SK-N-SH (cell line): ENCODE data around the gene POLR3E. TPM values are rescaled to one million over a fixed set of nuclear protein-coding genes. Genes with fewer than 3 reads are reported as not detected.

Source experiments
- CTCF ChIA-PET: fragments of 300-600, 350-600 bp; formaldehyde crosslinking; extraction: SDS; loops from one replicate; lab custom pipeline; 2021; lab: Yijun Ruan, JAX
- POLR2A ChIA-PET: fragments of 350-600 bp; sonication (Branson Sonifier 250); formaldehyde crosslinking; extraction: SDS; loops from one replicate; lab custom pipeline; 2020; ENCODE audit warnings: antibody characterized with exemption, inconsistent platforms; lab: Yijun Ruan, JAX
- DNase-seq: peaks from one replicate; pipeline ENCODE4 v3.0.0; 2012
- H2AFZ ChIP-seq: fragments of 200-600 bp; sonication (generic); 2 replicates; pipeline ENCODE4 v1.8.1; 2016; ENCODE audit warnings: antibody characterized with exemption, mild to moderate bottlenecking, low read depth
- H3F3A ChIP-seq: fragments of 200-600 bp; sonication (generic); replicated peaks from 2 replicates; pipeline ENCODE3; 2016; ENCODE audit warnings: antibody characterized with exemption, mild to moderate bottlenecking; ENCODE audit not compliant: insufficient read depth
- H3K27ac ChIP-seq, 2 experiments: fragments of 200-500 bp in 1 of 2; fragments of 200-600 bp in 1 of 2; sonication (Bioruptor generic) in 1 of 2; sonication (generic), shearing (Covaris generic) in 1 of 2; 2 replicates each; pipeline versions ENCODE4 v1.5.1 to v1.6.1; 2014 to 2016; ENCODE audit warnings: low read depth in 2 of 2, inconsistent platforms in 1 of 2, low read length in 1 of 2, mild to moderate bottlenecking in 1 of 2, mixed read lengths in 1 of 2
- H3K27me3 ChIP-seq: fragments of 200-600 bp; sonication (generic), shearing (Covaris generic); 2 replicates; pipeline ENCODE4 v1.6.1; 2016; ENCODE audit warnings: mixed run types; ENCODE audit not compliant: insufficient read depth
- H3K36me3 ChIP-seq, 2 experiments: fragments of 200-500 bp in 1 of 2; fragments of 200-600 bp in 1 of 2; sonication (Bioruptor generic) in 1 of 2; sonication (generic) in 1 of 2; replicated peaks in 1 of 2; 2 replicates each; pipeline versions ENCODE3 to v1.5.1; 2014 to 2016; ENCODE audit warnings: low read length in 1 of 2, mild to moderate bottlenecking in 1 of 2; ENCODE audit not compliant: insufficient read depth in 2 of 2, control insufficient read depth in 1 of 2
- H3K4me1 ChIP-seq, 2 experiments: fragments of 200-500 bp in 1 of 2; fragments of 200-600 bp in 1 of 2; sonication (Bioruptor generic) in 1 of 2; sonication (generic), shearing (Covaris generic) in 1 of 2; 2 replicates each; pipeline versions ENCODE4 v1.5.1 to v1.6.1; 2014 to 2016; ENCODE audit warnings: low read depth in 1 of 2, low read length in 1 of 2, mixed run types in 1 of 2; ENCODE audit not compliant: insufficient read depth in 2 of 2, control insufficient read depth in 1 of 2
- H3K4me2 ChIP-seq: fragments of 200-600 bp; sonication (generic), shearing (Covaris generic); 2 replicates; pipeline ENCODE4 v1.6.1; 2017; ENCODE audit warnings: mixed run types
- H3K4me3 ChIP-seq, 2 experiments: fragments of 200-500 bp in 1 of 2; fragments of 200-600 bp in 1 of 2; sonication (Bioruptor generic) in 1 of 2; sonication (generic), shearing (Covaris generic) in 1 of 2; 2 replicates each; pipeline versions ENCODE4 v1.5.1 to v1.8.1; 2014 to 2016; ENCODE audit warnings: low read depth in 2 of 2, inconsistent platforms in 1 of 2, low read length in 1 of 2, mild to moderate bottlenecking in 1 of 2, mixed read lengths in 1 of 2, moderate library complexity in 1 of 2
- H3K79me2 ChIP-seq: fragments of 200-600 bp; sonication (generic); 2 replicates; pipeline ENCODE4 v1.8.1; 2017; ENCODE audit warnings: mild to moderate bottlenecking; ENCODE audit not compliant: insufficient read depth
- H3K9ac ChIP-seq: fragments of 200-600 bp; sonication (generic); 2 replicates; pipeline ENCODE4 v1.6.1; 2017; ENCODE audit warnings: mixed run types
- H3K9me2 ChIP-seq: fragments of 200-600 bp; sonication (generic); 2 replicates; pipeline ENCODE4 v1.6.1; 2017; ENCODE audit warnings: mixed run types
- H3K9me3 ChIP-seq: fragments of 200-600 bp; sonication (generic); 2 replicates; pipeline ENCODE4 v1.6.1; 2017; ENCODE audit warnings: mixed run types, mild to moderate bottlenecking, moderate library complexity
- H4K20me1 ChIP-seq: fragments of 200-600 bp; sonication (generic); 2 replicates; pipeline ENCODE4 v1.6.1; 2017; ENCODE audit warnings: mild to moderate bottlenecking, mixed run types; ENCODE audit not compliant: insufficient read depth
- CHD2 ChIP-seq: fragments of 150-350 bp; IDR thresholded peaks from 2 replicates; pipeline ENCODE4 v1.6.1; 2018; ENCODE audit warnings: low read length; ENCODE audit not compliant: partially characterized antibody
- ELF1 ChIP-seq: IDR thresholded peaks from 2 replicates; pipeline ENCODE4 v1.4.0; 2012
- EP300 ChIP-seq, 2 experiments: IDR thresholded peaks; 2 replicates each; pipeline versions ENCODE4 v1.4.0 to v1.6.1; 2012; ENCODE audit warnings: borderline replicate concordance in 1 of 2, low read depth in 1 of 2, low read length in 1 of 2
- EZH2phosphoT487 ChIP-seq: fragments of 200-600 bp; sonication (generic); IDR thresholded peaks from 2 replicates; pipeline ENCODE4 v1.6.1; 2017; ENCODE audit warnings: low read depth, mixed run types, mild to moderate bottlenecking, antibody characterized with exemption, moderate library complexity, borderline replicate concordance
- FOXJ3 ChIP-seq: sonication (generic); formaldehyde crosslinking; IDR thresholded peaks from 2 replicates; pipeline ENCODE4 v1.5.1; 2020; ENCODE audit warnings: mild to moderate bottlenecking, missing genetic modification reagents
- GABPA ChIP-seq: IDR thresholded peaks from 2 replicates; pipeline ENCODE4 v1.4.0; 2012; ENCODE audit warnings: low read depth, mild to moderate bottlenecking
- IRF3 ChIP-seq: fragments of 150-350 bp; IDR thresholded peaks from 2 replicates; pipeline ENCODE4 v1.6.1; 2016; ENCODE audit warnings: mild to moderate bottlenecking, low read depth, low read length
- MEF2A ChIP-seq: IDR thresholded peaks from 2 replicates; pipeline ENCODE4 v1.4.0; 2012; ENCODE audit warnings: low read depth, borderline replicate concordance
- MXI1 ChIP-seq: IDR thresholded peaks from 2 replicates; pipeline ENCODE4 v1.6.1; 2012; ENCODE audit warnings: mild to moderate bottlenecking, low read depth, low read length, improper control_type of control experiment
- PBX3 ChIP-seq: IDR thresholded peaks from 2 replicates; pipeline ENCODE4; 2012
- POLR2AphosphoS5 ChIP-seq: IDR thresholded peaks from 2 replicates; pipeline ENCODE4 v1.6.1; 2012; ENCODE audit warnings: low read depth, low read length
- RAD21 ChIP-seq: IDR thresholded peaks from 2 replicates; pipeline ENCODE4 v1.6.1; 2012; ENCODE audit warnings: mild to moderate bottlenecking, low read length
- RCOR1 ChIP-seq: fragments of 150-350 bp; IDR thresholded peaks from 2 replicates; pipeline ENCODE4 v1.6.1; 2017; ENCODE audit warnings: antibody characterized with exemption, low read length
- RXRA ChIP-seq: IDR thresholded peaks from 2 replicates; pipeline ENCODE4 v1.4.0; 2012; ENCODE audit warnings: low read depth, mild to moderate bottlenecking, borderline replicate concordance
- SMC3 ChIP-seq: IDR thresholded peaks from 2 replicates; pipeline ENCODE4 v1.6.1; 2012; ENCODE audit warnings: low read depth, low read length, improper control_type of control experiment
- YY1 ChIP-seq: IDR thresholded peaks from 2 replicates; pipeline ENCODE4 v1.4.0; 2012; ENCODE audit warnings: low read depth, mild to moderate bottlenecking
- WGBS: methylation state at CpG from one replicate; pipeline ENCODE4 v1.1.6; 2017; ENCODE audit warnings: low lambda C conversion rate; 5-methylcytosine and 5-hydroxymethylcytosine counted together
- polyA plus RNA-seq, 3 experiments: library from polyadenylated mRNA; depleted of rRNA; stranded (reverse); fragments of >200 nt; gene quantifications; 2 replicates each; pipeline ENCODE4 v1.2.3, GENCODE V29; 2012
- TF ChIP-seq, protein P1 (sequence below): IDR thresholded peaks from 2 replicates; pipeline ENCODE4 v1.6.1; 2012; ENCODE audit warnings: mild to moderate bottlenecking, low read depth, low read length, moderate library complexity
- TF ChIP-seq, protein P2 (sequence below): fragments of 150-350 bp; IDR thresholded peaks from 2 replicates; pipeline ENCODE4 v1.6.1; 2017; ENCODE audit warnings: antibody characterized with exemption, low read length, low read depth, borderline replicate concordance
- TF ChIP-seq, protein P3 (sequence below): fragments of 200-600 bp; sonication (generic); IDR thresholded peaks from 2 replicates; pipeline ENCODE4 v1.6.1; 2017; ENCODE audit warnings: antibody characterized with exemption, mild to moderate bottlenecking, moderate library complexity

POLR3E gene
- polyA plus RNA-seq, 1 of the 3 experiments (the other 2 are of a cell fraction) = 59.6 TPM

- Histone ChIP-seq H4K20me1 (no peaks in the 10 kb centered on the region), H3K4me2 (no peak overlapping the region), H3F3A (no peaks in the 10 kb centered on the region), H3K4me3 (no peak overlapping the region), H3K4me1 (peaks cover 0 to 2% of the 10 kb centered on the region in 2 experiments; a peak in 1 of 4 replicates), H3K27ac (no peak overlapping the region), H3K27me3 (no peaks in the 10 kb centered on the region), H2AFZ (no peak overlapping the region), H3K9me3 (no peaks in the 10 kb centered on the region), H3K79me2 (no peaks in the 10 kb centered on the region), H3K9me2 (no peaks in the 10 kb centered on the region), H3K9ac (no peak overlapping the region), H3K36me3 (peaks cover 15 to 26% of the 10 kb centered on the region in 2 experiments)
- no peak for DNase-seq
- CTCF ChIA-PET = no interaction called here
- POLR2A ChIA-PET = no interaction called here
- 93% methylated on average over 6 of the region's 6 CpGs for WGBS
- TF ChIP-seq RCOR1 = no peak
- TF ChIP-seq POLR2AphosphoS5 = no peak
- TF ChIP-seq CHD2 = no peak
- no peak for TF ChIP-seq YY1
- TF ChIP-seq, protein P1, sequence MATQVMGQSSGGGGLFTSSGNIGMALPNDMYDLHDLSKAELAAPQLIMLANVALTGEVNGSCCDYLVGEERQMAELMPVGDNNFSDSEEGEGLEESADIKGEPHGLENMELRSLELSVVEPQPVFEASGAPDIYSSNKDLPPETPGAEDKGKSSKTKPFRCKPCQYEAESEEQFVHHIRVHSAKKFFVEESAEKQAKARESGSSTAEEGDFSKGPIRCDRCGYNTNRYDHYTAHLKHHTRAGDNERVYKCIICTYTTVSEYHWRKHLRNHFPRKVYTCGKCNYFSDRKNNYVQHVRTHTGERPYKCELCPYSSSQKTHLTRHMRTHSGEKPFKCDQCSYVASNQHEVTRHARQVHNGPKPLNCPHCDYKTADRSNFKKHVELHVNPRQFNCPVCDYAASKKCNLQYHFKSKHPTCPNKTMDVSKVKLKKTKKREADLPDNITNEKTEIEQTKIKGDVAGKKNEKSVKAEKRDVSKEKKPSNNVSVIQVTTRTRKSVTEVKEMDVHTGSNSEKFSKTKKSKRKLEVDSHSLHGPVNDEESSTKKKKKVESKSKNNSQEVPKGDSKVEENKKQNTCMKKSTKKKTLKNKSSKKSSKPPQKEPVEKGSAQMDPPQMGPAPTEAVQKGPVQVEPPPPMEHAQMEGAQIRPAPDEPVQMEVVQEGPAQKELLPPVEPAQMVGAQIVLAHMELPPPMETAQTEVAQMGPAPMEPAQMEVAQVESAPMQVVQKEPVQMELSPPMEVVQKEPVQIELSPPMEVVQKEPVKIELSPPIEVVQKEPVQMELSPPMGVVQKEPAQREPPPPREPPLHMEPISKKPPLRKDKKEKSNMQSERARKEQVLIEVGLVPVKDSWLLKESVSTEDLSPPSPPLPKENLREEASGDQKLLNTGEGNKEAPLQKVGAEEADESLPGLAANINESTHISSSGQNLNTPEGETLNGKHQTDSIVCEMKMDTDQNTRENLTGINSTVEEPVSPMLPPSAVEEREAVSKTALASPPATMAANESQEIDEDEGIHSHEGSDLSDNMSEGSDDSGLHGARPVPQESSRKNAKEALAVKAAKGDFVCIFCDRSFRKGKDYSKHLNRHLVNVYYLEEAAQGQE = no peak
- TF ChIP-seq, protein P2, sequence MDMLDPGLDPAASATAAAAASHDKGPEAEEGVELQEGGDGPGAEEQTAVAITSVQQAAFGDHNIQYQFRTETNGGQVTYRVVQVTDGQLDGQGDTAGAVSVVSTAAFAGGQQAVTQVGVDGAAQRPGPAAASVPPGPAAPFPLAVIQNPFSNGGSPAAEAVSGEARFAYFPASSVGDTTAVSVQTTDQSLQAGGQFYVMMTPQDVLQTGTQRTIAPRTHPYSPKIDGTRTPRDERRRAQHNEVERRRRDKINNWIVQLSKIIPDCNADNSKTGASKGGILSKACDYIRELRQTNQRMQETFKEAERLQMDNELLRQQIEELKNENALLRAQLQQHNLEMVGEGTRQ = no peak
- no peak for TF ChIP-seq RXRA
- TF ChIP-seq, protein P3, sequence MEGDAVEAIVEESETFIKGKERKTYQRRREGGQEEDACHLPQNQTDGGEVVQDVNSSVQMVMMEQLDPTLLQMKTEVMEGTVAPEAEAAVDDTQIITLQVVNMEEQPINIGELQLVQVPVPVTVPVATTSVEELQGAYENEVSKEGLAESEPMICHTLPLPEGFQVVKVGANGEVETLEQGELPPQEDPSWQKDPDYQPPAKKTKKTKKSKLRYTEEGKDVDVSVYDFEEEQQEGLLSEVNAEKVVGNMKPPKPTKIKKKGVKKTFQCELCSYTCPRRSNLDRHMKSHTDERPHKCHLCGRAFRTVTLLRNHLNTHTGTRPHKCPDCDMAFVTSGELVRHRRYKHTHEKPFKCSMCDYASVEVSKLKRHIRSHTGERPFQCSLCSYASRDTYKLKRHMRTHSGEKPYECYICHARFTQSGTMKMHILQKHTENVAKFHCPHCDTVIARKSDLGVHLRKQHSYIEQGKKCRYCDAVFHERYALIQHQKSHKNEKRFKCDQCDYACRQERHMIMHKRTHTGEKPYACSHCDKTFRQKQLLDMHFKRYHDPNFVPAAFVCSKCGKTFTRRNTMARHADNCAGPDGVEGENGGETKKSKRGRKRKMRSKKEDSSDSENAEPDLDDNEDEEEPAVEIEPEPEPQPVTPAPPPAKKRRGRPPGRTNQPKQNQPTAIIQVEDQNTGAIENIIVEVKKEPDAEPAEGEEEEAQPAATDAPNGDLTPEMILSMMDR = no peak
- no peak for TF ChIP-seq MEF2A
- TF ChIP-seq IRF3 = no peak
- no peak for TF ChIP-seq GABPA
- TF ChIP-seq EZH2phosphoT487 = no peak
- no peak for TF ChIP-seq MXI1
- no peak for TF ChIP-seq ELF1
- TF ChIP-seq FOXJ3 = no peak
- no peak for TF ChIP-seq RAD21
- TF ChIP-seq PBX3 = no peak
- TF ChIP-seq EP300 (IDR thresholded peaks at IDR 0.05; ENCODE audit: borderline replicate concordance in 1 of 2, low read depth in 1 of 2, low read length in 1 of 2) = no peak
- TF ChIP-seq SMC3 = no peak
- TF ChIP-seq, all 33 proteins: peak for 0
These were observed 12.1 kb upstream of the POLR3E start for GRCh38 chr16:22285080-22285479.
